ENCODE measurements around the gene ACSL4.
"Not testable (repeated sequence)": the region's sequence is repeated elsewhere in the genome, so short reads cannot be mapped to it uniquely, and the experiment has no call there.

Gene ACSL4

DNA sequence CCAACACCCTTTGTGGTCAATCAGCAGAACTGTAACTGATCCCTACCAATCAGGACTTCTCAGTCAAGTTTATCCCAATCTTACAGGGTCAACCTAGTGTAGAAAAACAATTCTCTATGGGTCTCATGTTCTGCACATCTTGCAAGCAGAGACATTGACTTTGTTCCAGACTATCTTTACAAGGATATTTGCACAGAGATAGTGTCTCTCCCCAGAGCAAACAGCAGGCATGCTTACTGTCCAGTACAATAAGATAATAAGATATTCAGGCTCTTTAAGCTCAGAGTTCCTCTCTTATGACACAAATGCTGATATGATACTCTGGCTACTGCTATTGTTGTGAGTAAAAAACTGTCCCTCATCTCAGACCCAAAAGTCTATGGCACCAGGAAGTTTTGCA is 53.2 kb downstream of the ACSL4 start:
- in situ Hi-C loops (cut with HindIII; ENCODE audit: low sequenced_read_pairs) = no loop called here

- in situ Hi-C loops (cut with HindIII; ENCODE audit: low sequenced_read_pairs) = no loop called here
Observed at GRCh38 chrX:109672239-109672638, 60.8 kb downstream of the ACSL4 start.

DNA sequence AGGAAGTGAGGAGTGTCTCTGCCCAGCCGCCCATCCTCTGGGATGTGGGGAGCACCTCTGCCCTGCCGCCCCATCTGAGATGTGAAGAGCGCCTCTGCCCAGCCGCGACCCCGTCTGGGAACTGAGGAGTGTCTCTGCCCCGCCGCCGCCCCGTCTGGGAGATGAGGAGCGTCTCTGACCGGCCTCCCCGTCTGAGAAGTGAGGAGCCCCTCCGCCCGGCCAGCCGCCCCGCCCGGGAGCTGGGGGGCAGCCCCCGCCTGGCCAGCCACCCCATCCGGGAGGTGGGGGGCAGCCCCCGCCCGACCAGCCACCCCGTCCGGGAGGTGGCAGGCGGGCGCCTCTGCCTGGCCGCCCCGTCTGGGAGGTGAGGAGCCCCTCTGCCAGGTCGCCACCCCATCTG is 61.9 kb downstream of the ACSL4 start:
- in situ Hi-C loops (cut with HindIII; ENCODE audit: low sequenced_read_pairs) = not testable (repeated sequence)

DNA sequence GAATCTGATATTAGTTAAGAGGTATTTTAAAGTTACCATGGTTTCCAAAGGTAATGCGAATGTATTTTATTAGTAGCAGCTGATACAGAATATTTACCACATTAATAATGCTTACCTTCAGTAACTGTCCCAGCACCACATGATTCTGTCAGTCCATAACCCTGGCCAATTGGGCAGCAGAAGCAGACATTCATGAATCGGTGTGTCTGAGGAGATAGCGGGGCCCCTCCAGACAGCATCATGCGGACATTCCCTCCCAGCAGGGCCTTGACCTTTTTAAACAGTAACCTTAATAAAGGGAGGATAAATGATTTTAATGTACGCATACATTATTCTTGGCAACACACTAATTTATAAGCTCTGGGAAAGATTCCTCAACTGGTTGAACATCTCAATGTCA is 65.1 kb downstream of the ACSL4 start:
- in situ Hi-C loops (cut with HindIII; ENCODE audit: low sequenced_read_pairs) = no loop called here

DNA sequence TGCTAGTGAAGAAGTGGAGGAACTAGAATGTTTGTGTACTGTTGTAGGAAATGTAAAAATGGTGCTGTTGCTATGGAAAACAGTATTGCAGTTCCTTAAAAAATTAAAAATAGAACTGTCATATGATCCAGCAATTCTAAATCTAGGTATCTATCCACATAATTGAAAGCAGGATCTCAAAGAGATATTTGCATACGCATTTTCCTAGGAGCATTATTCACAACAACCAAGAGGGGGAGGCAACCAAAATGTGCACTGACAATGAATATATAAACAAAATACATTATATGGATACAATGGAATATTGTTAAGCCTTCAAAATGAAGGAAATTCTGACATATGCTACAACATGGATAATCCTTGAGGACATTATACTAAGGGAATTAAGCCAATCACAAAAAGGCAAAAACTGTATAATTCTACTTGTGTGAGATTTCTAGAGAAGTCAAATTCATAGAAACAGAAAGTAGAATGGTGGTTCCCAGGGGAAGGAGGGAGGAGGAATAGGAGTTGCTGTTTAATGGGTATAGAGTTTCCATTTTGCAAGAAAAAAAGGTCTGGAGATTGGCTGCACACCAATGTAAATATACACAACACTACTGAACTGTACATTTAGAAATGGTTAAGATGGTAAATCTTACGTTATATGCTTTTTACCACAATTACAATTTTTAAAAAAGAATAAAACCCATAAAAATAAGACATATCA is 72.5 kb downstream of the ACSL4 start:
- in situ Hi-C loops (cut with HindIII; ENCODE audit: low sequenced_read_pairs) = no loop called here

GRCh38 chrX:109658391-109658790 is 74.7 kb downstream of the ACSL4 start:
- in situ Hi-C loops (cut with HindIII; ENCODE audit: low sequenced_read_pairs) = no loop called here

GRCh38 chrX:109657364-109657763 is 75.7 kb downstream of the ACSL4 start:
- in situ Hi-C loops (cut with HindIII; ENCODE audit: low sequenced_read_pairs) = not testable (repeated sequence)

- in situ Hi-C loops (cut with HindIII; ENCODE audit: low sequenced_read_pairs) = no loop called here
Observed at GRCh38 chrX:109656774-109657173, 76.3 kb downstream of the ACSL4 start.

- in situ Hi-C loops (cut with HindIII; ENCODE audit: low sequenced_read_pairs) = no loop called here
Observed at GRCh38 chrX:109655502-109656201, 77.4 kb downstream of the ACSL4 start.

DNA sequence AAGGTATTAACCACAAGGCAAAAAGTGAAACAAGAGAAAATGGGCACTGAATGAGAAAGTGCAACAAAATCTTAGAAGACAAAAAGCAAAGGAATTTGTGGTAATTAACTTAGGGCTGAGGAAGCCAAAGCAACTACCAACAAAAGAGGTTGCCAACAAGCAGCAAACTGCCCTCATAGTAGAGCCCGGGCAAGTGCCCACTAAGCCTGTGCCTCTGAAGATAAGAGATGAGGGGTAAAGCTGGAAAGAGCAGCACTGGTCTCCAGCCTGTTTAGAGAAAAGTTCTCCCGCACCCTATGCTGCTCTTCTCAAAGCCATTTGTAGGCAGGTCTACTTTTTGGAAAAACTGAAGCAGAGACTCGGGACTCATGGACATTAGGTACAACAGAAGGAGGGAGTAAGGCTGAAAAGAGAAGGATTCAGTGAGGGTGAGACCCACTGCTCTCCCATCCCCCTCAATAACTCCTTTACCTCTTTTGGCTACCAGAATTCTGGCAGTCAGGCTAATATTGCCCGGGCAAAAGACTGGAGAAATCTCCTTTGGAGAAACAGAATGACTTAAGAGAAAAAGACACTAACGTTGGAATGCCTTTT is 78.4 kb downstream of the ACSL4 start:
- in situ Hi-C loops (cut with HindIII; ENCODE audit: low sequenced_read_pairs) = no loop called here

GRCh38 chrX:109644671-109645070 is 88.4 kb downstream of the ACSL4 start:
- in situ Hi-C loops (cut with HindIII; ENCODE audit: low sequenced_read_pairs) = not testable (repeated sequence)

DNA sequence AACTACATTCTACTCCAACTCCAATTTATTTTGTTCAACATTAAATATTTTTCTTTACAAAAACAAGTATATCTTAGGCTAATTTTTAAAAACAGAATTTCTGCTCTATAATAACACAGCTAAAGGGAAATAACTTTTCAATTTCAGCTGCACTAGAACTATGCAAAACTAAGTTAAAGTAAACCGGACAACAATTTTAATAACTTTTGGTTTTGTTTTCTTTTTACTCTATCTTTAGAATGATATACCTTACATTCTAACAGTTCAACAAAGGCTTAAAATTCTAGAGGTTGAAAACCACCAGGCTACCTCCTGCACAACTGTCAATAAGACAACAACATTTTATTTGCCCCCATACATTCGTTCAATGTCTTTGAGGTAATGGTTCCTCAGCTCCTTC is 89.4 kb downstream of the ACSL4 start:
- in situ Hi-C loops (cut with HindIII; ENCODE audit: low sequenced_read_pairs) = no loop called here

GRCh38 chrX:109638158-109638557 is 94.9 kb downstream of the ACSL4 start:
- in situ Hi-C loops (cut with HindIII; ENCODE audit: low sequenced_read_pairs) = no loop called here

DNA sequence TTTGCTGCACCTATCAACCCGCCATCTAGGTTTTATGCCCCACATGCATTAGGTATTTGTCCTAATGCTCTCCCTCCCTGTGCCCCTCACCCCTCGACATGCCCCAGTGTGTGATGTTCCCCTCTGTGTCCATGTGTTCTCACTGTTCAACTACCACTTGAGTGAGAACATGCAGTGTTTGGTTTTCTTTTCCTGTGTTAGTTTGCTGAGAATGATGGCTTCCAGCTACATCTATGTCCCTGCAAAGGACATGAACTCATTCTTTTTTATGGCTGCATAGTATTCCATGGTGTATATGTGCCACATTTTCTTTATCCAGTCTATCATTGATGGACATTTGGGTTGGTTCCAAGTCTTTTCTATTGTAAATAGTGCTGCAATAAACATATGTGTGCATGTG is 95.6 kb downstream of the ACSL4 start:
- in situ Hi-C loops (cut with HindIII; ENCODE audit: low sequenced_read_pairs) = not testable (repeated sequence)

DNA sequence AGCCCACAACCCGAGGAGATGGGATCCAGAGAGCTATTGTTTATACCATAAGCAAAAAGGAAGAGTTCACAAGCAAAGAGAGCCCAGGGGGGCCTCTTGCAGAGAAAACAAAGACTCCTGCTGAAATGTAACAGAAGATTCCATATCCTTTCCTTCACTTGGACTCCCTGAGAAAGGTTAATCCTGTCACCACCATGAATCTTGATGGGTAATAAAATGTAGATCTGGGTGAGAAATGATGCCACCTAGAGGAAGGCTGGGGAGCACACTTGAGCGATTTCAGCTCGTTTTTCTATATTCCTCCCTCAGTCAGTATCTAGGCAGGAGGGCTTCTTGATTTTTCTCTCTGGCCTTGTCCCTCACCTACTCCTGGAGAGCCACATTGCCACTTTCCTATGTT is 97.9 kb downstream of the ACSL4 start:
- in situ Hi-C loops (cut with HindIII; ENCODE audit: low sequenced_read_pairs) = no loop called here

DNA sequence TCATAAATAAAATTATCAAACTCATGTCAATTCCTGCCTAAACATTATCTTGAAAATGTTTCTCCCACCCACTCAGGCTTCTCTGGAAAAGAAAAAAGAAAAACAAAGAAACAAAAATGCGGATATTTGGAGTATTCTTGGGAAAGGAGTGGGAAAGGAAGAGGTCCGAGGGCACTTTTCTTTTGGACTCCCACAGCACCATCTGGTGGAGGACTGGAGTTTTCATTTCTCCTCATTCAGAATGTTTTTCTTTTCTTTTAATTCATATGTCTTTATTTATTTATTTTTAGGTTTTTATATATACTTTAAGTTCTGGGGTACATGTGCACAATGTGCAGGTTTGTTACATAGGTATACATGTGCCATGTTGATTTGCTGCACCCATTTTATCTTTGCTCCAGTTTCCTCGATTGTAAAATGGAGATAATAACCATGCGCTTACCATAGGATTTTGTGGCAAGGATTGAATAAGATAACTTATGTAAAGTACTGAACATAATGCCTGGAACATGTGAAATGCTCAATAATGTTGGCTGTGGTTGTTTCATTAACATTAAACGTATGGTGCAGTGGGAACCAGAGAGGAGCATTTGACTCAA is 100.1 kb downstream of the ACSL4 start:
- in situ Hi-C loops (cut with HindIII; ENCODE audit: low sequenced_read_pairs) = no loop called here

DNA sequence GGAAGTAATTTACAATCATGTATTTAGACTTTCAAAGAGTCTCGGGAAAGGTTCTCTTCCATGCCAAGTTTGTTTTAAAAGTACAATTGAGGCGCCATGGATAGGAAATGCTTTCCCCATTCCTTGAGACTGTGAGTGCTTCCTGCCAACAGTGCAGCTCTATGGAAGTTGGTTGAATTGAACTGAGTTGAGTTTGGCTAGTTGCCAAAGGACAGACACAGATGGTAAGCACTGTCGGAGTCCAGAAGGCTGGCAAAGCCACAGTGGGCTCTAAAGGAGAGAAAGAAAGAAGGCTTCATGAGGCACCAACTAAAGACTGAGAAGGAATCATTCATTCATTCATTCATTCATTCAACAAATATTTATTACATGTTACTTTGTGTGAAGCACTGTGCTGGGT is 103.7 kb downstream of the ACSL4 start:
- in situ Hi-C loops (cut with HindIII; ENCODE audit: low sequenced_read_pairs) = no loop called here

- in situ Hi-C loops (cut with HindIII; ENCODE audit: low sequenced_read_pairs) = no loop called here
Observed at GRCh38 chrX:109626637-109627036, 106.4 kb downstream of the ACSL4 start.

GRCh38 chrX:109624641-109625616 is 108.1 kb downstream of the ACSL4 start, which contains the start of gene KCNE5:
Gene KCNE5 (minus strand): TSS chrX:109625172. CDS start chrX:109625020, 152 bp downstream.
- in situ Hi-C loops (cut with HindIII; ENCODE audit: low sequenced_read_pairs) = no loop called here

- in situ Hi-C loops (cut with HindIII; ENCODE audit: low sequenced_read_pairs) = no loop called here
Observed at GRCh38 chrX:109623997-109624396, 109.1 kb downstream of the ACSL4 start.

GRCh38 chrX:109622270-109622669 is 110.8 kb downstream of the ACSL4 start:
- in situ Hi-C loops (cut with HindIII; ENCODE audit: low sequenced_read_pairs) = no loop called here

Data from DLD1 (cell line).